Measurements from ENCODE around the gene SSTR5.

SSTR5 gene

DNA sequence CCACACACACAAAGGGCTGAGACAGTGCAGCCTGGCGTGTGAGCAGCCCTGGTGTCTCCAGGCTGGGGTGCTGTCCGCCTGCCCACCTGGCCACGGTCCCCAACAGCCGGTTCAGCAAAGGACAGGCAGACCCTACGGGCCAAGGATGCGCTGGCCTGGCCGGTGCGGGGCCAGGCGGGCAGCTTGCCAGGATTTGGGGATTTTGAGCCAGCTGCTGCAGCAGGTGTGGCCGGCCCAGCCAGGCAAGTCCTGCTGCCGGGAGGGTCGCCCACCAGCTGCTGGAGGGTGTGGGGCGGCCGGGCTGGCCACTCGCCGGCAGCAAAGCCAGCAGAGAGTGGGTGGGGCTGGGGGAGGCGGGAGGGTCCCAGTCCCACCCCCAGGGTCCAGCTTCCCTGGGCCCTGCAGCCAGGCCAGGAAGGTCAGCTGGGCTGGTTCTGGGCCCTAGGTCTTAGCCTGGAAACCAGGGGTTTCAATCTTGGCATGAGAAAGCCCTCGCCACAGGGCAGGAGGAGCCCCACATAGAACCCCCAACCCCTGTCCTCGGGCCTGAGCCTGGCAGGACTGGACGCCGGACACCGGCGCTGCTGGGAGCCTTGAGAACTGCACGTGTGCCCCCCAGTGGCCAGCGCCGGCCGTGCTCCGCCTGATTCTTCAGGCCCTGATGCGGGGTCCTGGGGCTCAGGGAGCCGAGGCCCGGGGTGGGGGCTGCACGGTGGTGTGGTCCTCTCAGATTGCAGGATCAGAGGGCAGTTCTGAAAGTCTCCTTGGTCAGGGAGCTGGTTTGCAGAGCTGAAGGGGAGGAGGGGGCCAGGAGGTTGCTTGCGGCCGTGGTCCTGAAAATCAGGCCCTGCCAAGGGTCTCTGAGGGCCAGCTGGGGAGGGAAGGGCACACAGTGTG is 17.6 kb upstream of the SSTR5 start:
- no peak overlapping the region for H3K4me3 ChIP-seq (ENCODE audit: low read depth, low read length)
- TF ChIP-seq, protein P1, sequence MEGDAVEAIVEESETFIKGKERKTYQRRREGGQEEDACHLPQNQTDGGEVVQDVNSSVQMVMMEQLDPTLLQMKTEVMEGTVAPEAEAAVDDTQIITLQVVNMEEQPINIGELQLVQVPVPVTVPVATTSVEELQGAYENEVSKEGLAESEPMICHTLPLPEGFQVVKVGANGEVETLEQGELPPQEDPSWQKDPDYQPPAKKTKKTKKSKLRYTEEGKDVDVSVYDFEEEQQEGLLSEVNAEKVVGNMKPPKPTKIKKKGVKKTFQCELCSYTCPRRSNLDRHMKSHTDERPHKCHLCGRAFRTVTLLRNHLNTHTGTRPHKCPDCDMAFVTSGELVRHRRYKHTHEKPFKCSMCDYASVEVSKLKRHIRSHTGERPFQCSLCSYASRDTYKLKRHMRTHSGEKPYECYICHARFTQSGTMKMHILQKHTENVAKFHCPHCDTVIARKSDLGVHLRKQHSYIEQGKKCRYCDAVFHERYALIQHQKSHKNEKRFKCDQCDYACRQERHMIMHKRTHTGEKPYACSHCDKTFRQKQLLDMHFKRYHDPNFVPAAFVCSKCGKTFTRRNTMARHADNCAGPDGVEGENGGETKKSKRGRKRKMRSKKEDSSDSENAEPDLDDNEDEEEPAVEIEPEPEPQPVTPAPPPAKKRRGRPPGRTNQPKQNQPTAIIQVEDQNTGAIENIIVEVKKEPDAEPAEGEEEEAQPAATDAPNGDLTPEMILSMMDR (IDR thresholded peaks at IDR 0.05; ENCODE audit: low read depth, low read length), result peak; percentile 59
- TF ChIP-seq POLR2A (IDR thresholded peaks at IDR 0.05; ENCODE audit: extremely low read depth, insufficient read length), result no peak
- TF ChIP-seq MYC (IDR thresholded peaks at IDR 0.05; ENCODE audit: low read depth, low read length), result no peak
- TF ChIP-seq, protein P2, sequence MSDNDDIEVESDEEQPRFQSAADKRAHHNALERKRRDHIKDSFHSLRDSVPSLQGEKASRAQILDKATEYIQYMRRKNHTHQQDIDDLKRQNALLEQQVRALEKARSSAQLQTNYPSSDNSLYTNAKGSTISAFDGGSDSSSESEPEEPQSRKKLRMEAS (IDR thresholded peaks at IDR 0.05; ENCODE audit: low read depth, low read length), result peak; percentile 47
- DNase-seq (ENCODE audit: low read depth), result peak; percentile 33

DNA sequence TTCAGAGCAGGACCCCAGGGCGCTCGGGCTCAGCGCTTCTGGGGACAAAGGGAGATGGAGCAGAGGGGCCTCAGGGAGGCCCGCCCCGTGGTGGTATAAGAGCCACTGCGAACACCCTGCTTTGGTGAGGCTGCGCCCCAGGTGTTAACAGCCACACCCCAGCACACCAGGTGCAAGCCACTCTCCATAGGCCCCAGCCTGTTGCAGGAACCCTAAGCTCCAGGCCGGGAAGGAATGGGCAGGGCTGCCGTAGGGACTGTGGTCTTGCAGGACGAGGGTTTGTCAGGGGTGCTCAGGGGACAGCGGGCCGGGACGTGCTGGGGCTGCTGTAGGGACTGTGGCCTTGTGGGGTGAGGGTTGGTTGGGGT is 17.0 kb upstream of the SSTR5 start:
- TF ChIP-seq, protein P1 (IDR thresholded peaks at IDR 0.05; ENCODE audit: low read depth, low read length), result no peak
- TF ChIP-seq MYC (IDR thresholded peaks at IDR 0.05; ENCODE audit: low read depth, low read length) (no peak), POLR2A (IDR thresholded peaks at IDR 0.05; ENCODE audit: extremely low read depth, insufficient read length) (no peak)
- TF ChIP-seq, protein P2 (IDR thresholded peaks at IDR 0.05; ENCODE audit: low read depth, low read length), result no peak
- DNase-seq (ENCODE audit: low read depth), result no peak

DNA sequence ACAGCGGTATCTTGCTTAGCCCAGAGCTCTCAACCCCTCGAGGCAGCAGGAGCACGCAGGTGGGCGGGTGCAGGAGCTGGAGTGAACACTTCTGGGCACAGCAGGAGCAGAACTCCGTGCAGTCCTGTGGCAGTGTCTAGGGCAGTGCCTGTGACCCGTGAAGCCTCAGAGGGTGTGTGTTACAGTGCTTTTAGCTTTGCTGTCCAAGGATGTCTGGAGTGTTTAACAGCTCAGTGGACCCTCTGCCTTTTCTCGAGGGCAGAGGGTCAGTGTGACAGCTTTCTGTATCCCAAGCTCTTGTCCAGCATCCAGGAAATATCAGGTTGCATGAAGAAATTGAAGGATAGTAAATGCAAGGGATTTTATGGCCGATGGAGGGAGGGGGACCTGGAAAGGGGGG is 16.4 kb upstream of the SSTR5 start:
- H3K4me3 ChIP-seq (ENCODE audit: low read depth, low read length), result no peak overlapping the region
- DNase-seq (ENCODE audit: low read depth), result no peak
- TF ChIP-seq, protein P1 (IDR thresholded peaks at IDR 0.05; ENCODE audit: low read depth, low read length), result no peak
- TF ChIP-seq, protein P2 (IDR thresholded peaks at IDR 0.05; ENCODE audit: low read depth, low read length), result no peak
- no peak for TF ChIP-seq MYC (IDR thresholded peaks at IDR 0.05; ENCODE audit: low read depth, low read length)
- TF ChIP-seq POLR2A (IDR thresholded peaks at IDR 0.05; ENCODE audit: extremely low read depth, insufficient read length), result no peak

More for the DNA sequence above, 17.0 kb upstream of the SSTR5 start:
- no peak overlapping the region for H3K4me3 ChIP-seq (ENCODE audit: low read depth, low read length)

DNA sequence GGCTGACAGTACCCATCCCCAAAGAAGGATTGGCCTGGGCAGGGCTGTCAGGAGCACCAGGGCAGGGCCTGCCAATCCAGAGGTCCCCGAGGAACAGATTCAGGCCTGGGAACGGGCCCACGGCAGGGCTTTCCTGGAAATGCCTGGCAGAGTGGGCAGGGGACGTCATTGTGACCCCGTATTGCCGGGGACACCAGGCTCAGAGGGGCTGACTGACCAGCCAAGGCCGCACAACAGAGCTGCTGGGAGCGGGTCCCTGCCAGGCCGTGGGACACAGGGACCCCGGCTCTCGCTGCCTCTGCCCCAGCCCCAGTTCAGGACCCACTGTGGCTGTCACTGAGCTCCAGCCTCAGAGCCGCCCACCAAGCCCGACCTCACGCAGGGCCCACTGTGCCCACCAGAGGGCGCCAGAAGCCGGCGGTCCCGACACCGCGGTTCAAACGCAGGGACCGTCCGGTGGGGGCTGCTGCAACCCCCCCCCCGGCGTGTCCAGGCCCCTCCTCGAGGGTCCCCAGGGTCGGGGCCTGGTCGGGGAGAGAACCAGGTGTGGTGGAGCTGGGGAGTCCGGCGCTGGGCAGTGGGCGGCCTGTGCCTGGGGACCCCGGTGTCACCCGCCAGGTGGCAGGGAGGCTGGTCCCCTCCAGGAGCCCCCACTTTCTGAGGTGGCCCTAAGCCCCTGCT is 15.2 kb upstream of the SSTR5 start:
- TF ChIP-seq, protein P1 (IDR thresholded peaks at IDR 0.05; ENCODE audit: low read depth, low read length), result peak; percentile 33
- TF ChIP-seq, protein P2 (IDR thresholded peaks at IDR 0.05; ENCODE audit: low read depth, low read length), result no peak
- no peak overlapping the region for H3K4me3 ChIP-seq (ENCODE audit: low read depth, low read length)
- no peak for DNase-seq (ENCODE audit: low read depth)

DNA sequence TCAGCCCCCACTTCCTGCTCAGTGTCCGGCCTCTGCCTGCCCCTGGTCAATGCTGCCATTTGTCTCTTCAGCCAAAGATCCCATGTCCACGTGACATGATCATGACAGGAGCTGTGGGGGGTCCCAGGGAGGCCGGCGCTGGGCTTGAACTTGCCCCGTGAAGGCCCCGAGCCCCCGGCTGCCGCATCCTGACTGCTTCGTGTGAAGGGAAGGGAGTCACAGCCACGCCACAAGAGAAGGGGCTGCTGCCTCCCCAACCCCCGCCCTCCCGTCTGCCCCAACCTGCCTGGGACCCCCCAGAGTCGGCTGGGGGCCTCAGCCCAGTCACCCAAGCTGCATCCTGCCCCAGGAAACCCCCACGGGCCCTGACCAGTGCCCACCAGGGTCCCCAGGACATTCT is 14.3 kb upstream of the SSTR5 start:
- H3K4me3 ChIP-seq (ENCODE audit: low read depth, low read length), result no peak overlapping the region
- TF ChIP-seq, protein P1 (IDR thresholded peaks at IDR 0.05; ENCODE audit: low read depth, low read length), result no peak
- no peak for TF ChIP-seq MYC (IDR thresholded peaks at IDR 0.05; ENCODE audit: low read depth, low read length)
- no peak for TF ChIP-seq POLR2A (IDR thresholded peaks at IDR 0.05; ENCODE audit: extremely low read depth, insufficient read length)
- TF ChIP-seq, protein P2 (IDR thresholded peaks at IDR 0.05; ENCODE audit: low read depth, low read length), result no peak
- no peak for DNase-seq (ENCODE audit: low read depth)
